OCI-LY1 (cell line): Measurements from ENCODE around the gene NXN.

Experiments
- EZH2 ChIP-seq: fragments of 200-600 bp; sonication (generic), shearing (Covaris generic); IDR thresholded peaks from 2 replicates; pipeline ENCODE4 v1.8.0; 2017; ENCODE audit warnings: borderline replicate concordance, mixed run types, mild to moderate bottlenecking, antibody characterized with exemption, low read length, moderate library complexity, mixed read lengths
- TF ChIP-seq, protein P1 (sequence below): fragments of 200-600 bp; sonication (generic), shearing (Covaris generic); IDR thresholded peaks from 2 replicates; pipeline ENCODE4 v1.5.1; 2017; ENCODE audit warnings: mild to moderate bottlenecking, antibody characterized with exemption, low read length, moderate library complexity, mixed read lengths

DNA sequence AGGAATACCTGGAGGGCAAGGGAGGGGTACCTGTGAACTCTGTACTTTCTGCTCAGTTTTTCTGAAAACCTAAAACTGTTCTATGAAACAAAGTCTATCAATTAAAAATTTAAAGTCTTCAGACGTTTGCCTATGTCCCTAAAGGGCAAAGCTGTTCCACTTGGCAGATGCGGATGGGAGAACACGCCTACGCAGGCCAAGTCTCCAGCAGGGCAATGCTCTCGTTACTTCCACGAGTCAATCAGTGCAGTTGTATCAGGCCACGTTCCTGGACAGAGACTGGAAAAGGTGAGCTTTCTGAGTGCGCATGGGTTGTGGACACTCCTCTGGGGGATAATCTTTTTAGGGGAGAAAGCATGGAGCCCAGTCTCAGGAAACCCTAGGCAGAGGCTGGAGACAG, 86.6 kb downstream of the NXN start:
- TF ChIP-seq, protein P1, sequence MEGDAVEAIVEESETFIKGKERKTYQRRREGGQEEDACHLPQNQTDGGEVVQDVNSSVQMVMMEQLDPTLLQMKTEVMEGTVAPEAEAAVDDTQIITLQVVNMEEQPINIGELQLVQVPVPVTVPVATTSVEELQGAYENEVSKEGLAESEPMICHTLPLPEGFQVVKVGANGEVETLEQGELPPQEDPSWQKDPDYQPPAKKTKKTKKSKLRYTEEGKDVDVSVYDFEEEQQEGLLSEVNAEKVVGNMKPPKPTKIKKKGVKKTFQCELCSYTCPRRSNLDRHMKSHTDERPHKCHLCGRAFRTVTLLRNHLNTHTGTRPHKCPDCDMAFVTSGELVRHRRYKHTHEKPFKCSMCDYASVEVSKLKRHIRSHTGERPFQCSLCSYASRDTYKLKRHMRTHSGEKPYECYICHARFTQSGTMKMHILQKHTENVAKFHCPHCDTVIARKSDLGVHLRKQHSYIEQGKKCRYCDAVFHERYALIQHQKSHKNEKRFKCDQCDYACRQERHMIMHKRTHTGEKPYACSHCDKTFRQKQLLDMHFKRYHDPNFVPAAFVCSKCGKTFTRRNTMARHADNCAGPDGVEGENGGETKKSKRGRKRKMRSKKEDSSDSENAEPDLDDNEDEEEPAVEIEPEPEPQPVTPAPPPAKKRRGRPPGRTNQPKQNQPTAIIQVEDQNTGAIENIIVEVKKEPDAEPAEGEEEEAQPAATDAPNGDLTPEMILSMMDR = no peak
- no peak for TF ChIP-seq EZH2
